T-helper 22 cell (primary cell): ENCODE measurements around the gene MEIS2.

Source experiments
- DNase-seq: peaks from one replicate; pipeline ENCODE4 v3.0.0-alpha.2; 2020; ENCODE audit warnings: low read depth

Gene MEIS2

GRCh38 chr15:36933255-36933990 lies 166.9 kb downstream of the MEIS2 start:
- no peak for DNase-seq

- DNase-seq, result no peak
Measured at GRCh38 chr15:36932070-36932469, 168.3 kb downstream of the MEIS2 start.

- DNase-seq, result no peak
Measured at GRCh38 chr15:36931434-36931833, 168.9 kb downstream of the MEIS2 start.

- no peak for DNase-seq
Measured at GRCh38 chr15:36926427-36926825, 173.9 kb downstream of the MEIS2 start.

- DNase-seq, result no peak
Measured at GRCh38 chr15:36925653-36926426, 174.5 kb downstream of the MEIS2 start.

GRCh38 chr15:36925049-36925448 lies 175.3 kb downstream of the MEIS2 start:
- DNase-seq, result no peak

- DNase-seq, result no peak
Measured at GRCh38 chr15:36924034-36924433, 176.3 kb downstream of the MEIS2 start.

- DNase-seq, result no peak
Measured at GRCh38 chr15:36921484-36922091, 178.8 kb downstream of the MEIS2 start.

- DNase-seq, result no peak
Measured at GRCh38 chr15:36917411-36918267, 182.7 kb downstream of the MEIS2 start.

- DNase-seq, result no peak
Measured at GRCh38 chr15:36914960-36915808, 185.2 kb downstream of the MEIS2 start.

- no peak for DNase-seq
Measured at GRCh38 chr15:36914466-36914865, 185.9 kb downstream of the MEIS2 start.

GRCh38 chr15:36912311-36912712 lies 188.0 kb downstream of the MEIS2 start:
- no peak for DNase-seq

GRCh38 chr15:36911322-36911944 lies 188.9 kb downstream of the MEIS2 start:
- DNase-seq, result no peak

GRCh38 chr15:36908991-36909390 lies 191.4 kb downstream of the MEIS2 start:
- no peak for DNase-seq

GRCh38 chr15:36907295-36907694 lies 193.1 kb downstream of the MEIS2 start:
- DNase-seq, result no peak

GRCh38 chr15:36905908-36906307 lies 194.4 kb downstream of the MEIS2 start:
- no peak for DNase-seq

- DNase-seq, result no peak
Measured at GRCh38 chr15:36904715-36905114, 195.6 kb downstream of the MEIS2 start.

GRCh38 chr15:36903922-36904556 lies 196.3 kb downstream of the MEIS2 start:
- no peak for DNase-seq

- DNase-seq, result no peak
Measured at GRCh38 chr15:36903195-36903594, 197.2 kb downstream of the MEIS2 start.

GRCh38 chr15:36901012-36901411 lies 199.3 kb downstream of the MEIS2 start:
- no peak for DNase-seq
